G401 (cell line): ENCODE data around the gene NEURL4. TPM values are rescaled to one million over a fixed set of nuclear protein-coding genes. Genes with fewer than 3 reads are reported as not detected.
"Not testable (repeated sequence)": the region's sequence is repeated elsewhere in the genome, so short reads cannot be mapped to it uniquely, and the experiment has no call there.

ENCODE experiments used
- DNase-seq: peaks from one replicate; pipeline ENCODE4 v3.0.0-alpha.2; 2015; ENCODE audit warnings: low spot score
- in situ Hi-C: cut with HindIII; loops from 2 replicates; pipeline ENCODE4 v1.10.0; 2016; ENCODE audit warnings: low sequenced_read_pairs, mixed read lengths
- total RNA-seq: library from RNA; depleted of rRNA; stranded (reverse); fragments of >200 nt; shearing (Covaris generic); gene quantifications from 2 replicates; pipeline ENCODE4 v1.2.3, GENCODE V29; 2014

The NEURL4 gene
- total RNA-seq, 1 experiment from 2014 or later = 50.0 TPM

DNA sequence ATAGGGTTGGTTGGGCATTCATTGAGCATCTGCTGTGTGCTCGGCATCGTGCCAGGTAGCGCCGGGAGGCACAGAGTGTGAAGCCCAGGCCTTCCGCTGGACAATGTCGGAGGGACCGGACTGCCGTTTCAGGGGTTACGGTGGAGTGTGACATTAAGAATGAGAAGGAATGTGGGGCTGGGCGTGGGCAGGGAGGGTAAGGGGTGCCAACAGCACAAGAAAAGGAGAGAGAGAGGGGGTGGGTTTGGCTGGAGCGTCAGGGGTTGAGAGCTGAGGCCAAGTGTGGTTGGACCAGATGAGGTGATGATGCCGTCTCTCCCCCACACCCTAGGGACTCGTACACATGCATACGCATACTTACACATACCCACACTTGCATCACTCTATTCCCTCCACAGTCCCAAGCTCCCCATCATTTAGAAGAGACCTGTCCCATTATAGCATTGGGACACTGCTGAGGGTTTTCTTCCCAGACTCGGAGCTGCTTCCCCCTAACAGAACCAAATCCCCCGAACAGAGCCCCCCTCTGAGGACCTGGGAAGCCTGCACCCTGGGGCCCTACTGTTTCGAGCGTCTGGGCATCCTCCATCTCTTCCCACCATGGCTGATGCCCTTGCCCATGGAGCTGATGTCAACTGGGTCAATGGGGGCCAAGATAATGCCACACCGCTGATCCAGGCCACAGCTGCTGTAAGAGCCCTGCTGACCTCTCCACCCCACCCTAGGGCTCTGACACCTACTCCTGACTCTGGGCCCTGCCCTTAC is 19.5 kb upstream of the NEURL4 start:
- DNase-seq = peak; percentile 66
- in situ Hi-C loops = no loop called here

DNA sequence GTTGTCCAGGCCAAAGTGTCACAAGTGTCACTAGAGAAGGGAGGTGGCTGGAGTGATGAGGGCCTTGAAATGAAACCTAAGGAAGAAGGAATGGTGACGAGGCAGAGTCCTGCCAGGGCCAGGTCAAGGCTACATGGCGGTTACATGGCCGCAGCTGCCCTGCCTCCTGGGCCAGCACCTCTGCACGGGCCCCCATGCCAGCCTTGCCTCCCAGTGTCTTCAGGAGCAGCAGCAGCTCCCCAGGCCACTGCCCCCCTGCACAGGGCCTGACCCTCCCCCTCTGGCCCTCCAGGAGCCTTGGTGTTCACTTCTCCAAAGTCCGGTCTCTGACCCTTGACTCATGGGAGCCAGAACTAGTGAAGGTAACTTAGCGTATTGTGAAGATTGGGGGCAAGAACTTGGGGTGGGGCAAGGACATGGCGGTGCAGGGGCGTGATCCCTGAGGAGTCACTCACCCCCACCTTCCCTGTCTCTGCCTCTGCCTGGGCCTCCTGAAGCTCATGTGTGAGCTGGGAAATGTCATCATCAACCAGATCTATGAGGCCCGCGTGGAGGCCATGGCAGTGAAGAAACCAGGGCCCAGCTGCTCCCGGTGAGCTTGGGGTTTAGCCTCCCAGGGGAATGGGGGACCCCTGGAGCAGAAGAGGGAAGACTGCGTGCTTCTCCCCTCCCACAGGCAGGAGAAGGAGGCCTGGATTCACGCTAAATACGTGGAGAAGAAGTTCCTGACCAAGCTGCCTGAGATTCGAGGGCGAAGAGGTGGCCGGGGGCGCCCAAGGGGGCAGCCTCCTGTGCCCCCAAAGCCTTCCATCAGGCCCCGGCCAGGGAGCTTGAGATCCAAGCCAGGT is 18.7 kb upstream of the NEURL4 start:
- DNase-seq = no peak
- in situ Hi-C loops = no loop called here

DNA sequence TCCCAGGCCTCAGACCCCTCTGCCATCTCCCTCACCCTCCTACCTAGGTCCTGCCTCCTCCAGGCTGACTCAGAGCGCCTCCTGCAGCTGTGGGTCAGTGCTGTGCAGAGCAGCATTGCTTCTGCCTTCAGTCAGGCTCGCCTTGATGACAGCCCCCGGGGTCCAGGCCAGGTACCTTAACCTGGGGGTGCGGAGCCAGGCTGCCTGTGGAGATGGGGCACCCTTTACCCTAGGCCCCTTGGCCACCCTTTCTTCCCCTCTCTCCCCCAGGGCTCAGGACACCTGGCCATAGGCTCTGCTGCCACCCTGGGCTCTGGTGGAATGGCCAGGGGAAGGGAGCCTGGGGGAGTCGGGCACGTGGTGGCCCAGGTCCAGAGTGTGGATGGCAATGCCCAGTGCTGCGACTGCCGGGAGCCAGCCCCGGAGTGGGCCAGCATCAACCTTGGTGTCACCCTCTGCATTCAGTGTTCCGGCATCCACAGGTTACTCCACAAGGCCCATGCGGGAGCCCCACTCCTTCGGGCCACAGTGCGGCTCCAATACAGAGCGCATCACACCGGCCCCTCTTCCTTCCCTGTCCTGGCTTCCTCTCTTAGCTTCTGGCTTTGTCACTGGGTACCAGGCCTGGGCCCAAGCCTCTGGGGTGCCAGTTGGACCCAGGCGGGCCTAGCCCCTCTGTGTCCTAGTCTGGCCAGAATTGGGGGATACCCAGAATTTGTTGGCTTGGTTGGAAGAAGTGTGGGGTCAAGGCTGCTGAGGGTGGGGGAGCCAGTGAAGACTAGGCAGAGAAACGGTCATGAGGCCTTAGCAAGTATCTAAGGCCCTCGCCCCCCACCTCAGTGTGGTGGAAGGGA is 17.9 kb upstream of the NEURL4 start:
- in situ Hi-C loops = no loop called here
- no peak for DNase-seq

DNA sequence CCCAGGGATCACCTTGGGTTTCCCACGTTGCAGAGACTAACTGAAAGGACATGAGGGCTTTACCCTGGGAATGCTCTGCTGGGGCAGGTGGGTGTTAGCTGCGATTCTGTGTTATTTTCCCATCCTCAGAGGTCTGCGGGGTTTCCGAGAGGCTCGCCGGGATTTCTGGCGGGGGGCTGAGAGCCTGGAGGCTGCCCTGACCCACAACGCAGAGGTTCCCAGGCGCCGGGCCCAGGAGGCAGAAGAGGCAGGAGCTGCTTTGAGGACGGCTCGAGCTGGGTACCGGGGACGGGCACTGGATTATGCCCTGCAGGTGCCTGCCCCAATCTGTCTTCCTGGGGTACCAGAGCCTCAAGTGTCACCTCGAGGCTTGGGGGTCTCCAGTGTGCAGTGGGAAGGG is 14.1 kb upstream of the NEURL4 start:
- no peak for DNase-seq
- in situ Hi-C loops = no loop called here

DNA sequence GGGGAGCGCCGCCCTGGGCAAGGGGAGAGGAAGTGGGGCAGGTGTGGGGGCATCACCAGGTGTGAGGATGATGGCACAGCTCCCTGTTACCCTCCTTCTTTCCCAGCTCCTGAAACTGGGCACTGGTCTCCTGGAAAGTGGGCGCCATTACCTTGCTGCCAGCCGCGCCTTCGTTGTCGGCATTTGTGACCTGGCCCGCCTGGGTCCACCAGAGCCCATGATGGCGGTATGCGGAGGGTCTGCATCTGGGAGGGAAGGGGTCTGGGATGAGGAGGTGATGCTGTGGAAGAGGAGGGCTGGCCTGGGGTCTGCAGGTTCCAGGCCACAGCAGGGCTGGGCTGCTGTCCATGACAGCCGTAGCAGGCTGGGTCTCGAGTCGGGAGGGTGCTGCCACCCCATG is 12.7 kb upstream of the NEURL4 start:
- DNase-seq = no peak
- in situ Hi-C loops = no loop called here

DNA sequence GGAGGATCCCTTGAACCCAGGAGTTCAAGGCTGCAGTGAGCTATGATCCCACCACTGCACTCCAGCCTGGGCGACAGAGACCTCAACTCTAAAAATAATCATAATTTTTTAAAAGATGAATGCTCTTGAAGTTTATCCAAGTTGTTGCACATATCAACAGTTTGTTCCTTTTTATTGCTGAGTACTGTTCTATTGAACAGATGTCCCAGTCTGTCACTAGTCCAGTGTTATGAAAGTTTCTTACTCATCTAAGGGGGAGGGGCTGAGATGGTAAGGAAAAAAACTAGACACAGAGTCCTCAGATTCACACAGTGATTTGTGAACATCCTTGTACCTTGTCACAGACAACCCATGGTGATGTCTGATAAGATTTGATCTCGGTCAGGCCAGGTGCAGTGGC is 11.0 kb upstream of the NEURL4 start:
- in situ Hi-C loops = no loop called here
- no peak for DNase-seq

DNA sequence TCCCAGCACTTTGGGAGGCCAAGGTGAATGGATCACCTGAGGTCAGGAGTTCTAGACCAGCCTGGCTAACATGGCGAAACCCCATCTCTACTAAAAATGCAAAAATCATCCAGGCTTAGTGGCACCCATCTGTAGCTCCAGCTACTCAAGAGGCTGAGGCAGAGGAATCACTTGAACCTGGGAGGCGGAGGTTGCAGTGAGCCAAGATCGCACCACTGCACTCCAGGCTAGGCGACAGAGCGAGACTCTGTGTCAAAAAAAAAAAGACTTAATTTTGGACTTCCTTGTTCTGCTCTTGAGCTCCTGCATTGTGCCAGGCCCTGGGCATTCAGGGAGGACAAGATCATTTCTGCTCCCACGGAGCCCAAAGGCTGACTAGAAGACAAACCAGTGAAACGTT is 8.5 kb upstream of the NEURL4 start:
- DNase-seq, in situ Hi-C loops: not testable (repeated sequence)

DNA sequence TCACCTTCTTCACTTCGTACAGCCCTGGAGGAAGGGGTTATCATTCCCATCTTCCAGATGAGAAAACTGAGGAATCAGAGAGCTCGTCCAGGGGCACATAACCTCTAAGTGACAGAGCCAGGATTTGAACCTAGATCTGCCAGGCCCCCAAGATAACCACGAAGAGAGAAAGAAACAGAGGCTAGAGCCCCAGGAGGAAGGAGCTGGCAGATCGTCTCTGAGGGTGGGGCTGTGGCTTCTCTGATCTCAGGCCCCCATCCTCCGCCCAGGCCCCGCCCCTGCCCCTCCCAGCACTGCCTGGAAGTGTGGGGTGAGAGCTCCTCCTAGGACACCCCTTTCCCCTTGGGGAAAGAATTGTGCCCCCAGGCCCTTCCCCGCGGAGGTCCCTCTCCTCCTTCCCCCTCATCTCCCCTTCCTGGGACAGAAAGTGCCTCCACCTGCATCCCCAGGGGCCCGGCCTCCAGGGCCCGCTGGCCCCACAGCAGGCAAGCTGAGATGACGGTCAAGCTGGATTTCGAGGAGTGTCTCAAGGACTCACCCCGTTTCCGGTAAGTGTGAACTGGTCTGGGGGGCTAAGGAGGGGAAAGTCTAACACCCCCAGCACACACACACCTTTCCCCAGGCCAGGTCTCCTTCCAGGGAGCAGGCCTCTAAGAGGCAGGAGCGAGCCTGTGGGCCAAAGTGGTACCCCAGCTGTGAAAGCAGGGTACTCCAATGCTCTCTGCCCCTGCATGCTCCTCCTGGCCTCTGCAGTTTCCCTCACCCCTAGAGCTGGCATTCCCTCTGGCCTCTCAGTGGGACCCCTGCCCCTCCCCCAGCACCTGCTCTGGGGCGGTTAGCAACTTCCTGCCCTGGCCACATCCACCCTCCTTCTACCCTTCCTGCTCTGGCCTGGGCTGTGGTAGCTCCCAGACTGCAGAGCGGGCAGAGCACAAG is 7.4 kb upstream of the NEURL4 start, which contains the start of gene ACAP1:
Gene ACAP1, plus strand, starts transcription at position 290 of the 936 bp plus-strand sequence. Its CDS starts 206 bp downstream, at position 496.
- no peak for DNase-seq
- in situ Hi-C loops = no loop called here

DNA sequence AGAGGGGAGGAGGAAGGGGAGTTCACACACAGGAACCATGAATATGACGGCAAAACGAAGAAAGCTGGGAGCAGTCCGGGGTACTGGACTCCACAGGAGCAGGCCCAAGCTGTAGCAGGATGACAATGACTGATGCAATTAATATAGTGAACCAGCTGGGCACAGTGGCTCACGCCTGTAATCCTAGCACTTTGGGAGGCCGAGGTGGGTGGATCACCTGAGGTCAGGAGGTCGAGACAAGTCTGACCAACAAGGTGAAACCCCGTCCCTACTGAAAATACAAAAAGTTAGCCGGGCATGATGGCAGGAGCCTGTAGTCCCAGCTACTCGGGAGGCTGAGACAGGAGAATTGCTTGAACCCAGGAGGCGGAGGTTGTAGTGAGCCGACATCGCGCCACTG is 6.6 kb upstream of the NEURL4 start:
- in situ Hi-C loops = not testable (repeated sequence)

DNA sequence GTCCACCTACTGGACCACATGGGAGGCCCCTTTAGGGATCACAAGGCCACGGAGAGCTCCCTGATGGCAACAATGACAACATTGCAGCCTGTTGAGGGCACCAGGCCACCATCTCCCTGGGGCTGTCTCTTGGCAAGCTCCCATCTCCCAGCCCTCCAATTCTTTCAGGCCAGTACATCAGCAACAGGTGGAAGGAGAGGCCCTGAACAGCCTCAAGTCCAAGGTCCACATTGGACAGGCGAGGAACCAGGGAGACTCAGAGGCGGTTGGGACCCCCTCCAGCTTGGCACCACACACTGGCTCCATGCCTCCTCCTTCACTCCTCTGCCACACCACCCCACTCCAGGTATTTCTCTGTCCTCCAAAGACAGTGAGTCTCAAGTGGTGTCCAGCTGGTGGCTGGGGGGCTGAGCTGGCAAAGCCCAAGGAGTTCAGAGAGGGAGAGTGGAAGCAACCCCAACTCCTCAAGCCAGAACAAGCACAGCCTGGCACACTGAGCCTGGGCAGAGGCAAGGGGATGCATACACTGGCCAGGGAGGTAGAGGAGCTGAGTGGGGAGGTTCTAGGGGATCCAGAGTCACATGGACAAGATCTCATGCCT is 5.9 kb upstream of the NEURL4 start:
- in situ Hi-C loops = no loop called here

More for the DNA sequence above, 6.6 kb upstream of the NEURL4 start:
- not testable (repeated sequence) for DNase-seq

DNA sequence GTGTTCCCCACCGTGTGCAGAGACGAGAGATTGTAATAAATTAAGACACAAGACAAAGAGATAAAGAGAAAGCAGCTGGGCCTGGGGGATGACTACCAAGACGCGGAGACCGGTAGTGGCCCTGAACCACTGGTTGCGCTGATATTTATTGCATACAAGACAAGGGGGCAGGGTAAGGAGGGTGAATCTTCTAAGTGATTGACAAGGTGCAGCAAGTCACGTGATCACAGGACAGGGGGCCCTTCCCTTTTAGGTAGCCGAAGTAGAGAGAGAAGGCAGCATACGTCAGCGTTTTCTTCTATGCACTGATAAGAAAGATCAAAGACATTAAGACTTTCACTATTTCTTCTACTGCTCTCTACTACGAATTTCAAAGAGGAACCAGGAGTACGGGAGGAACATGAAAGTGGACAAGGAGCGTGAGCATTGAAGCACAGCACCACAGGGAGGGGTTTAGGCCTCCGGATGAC is 3.5 kb upstream of the NEURL4 start:
- DNase-seq, in situ Hi-C loops: not testable (repeated sequence)

More for the DNA sequence above, 5.9 kb upstream of the NEURL4 start:
- DNase-seq = no peak

DNA sequence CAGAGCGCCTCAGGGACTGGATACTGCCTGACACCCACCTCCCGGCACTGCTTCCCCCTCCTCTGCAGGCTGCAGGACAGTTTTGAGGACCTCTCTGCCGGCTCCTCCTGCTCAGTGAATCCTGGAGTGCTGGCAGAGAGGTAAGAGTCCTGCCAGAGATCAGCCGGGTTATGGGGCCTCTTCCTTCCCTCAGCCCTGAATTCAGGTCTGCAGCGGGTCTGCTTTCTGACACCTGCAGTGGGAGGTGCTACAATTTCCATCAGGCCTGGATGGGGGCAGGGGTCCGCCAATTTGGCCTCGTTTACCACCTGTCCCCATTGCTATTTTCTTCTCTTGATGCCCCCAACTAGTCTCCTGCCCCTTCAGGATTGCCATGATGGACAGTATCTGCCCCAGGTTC is 3.0 kb upstream of the NEURL4 start:
- no peak for DNase-seq
- in situ Hi-C loops = no loop called here

DNA sequence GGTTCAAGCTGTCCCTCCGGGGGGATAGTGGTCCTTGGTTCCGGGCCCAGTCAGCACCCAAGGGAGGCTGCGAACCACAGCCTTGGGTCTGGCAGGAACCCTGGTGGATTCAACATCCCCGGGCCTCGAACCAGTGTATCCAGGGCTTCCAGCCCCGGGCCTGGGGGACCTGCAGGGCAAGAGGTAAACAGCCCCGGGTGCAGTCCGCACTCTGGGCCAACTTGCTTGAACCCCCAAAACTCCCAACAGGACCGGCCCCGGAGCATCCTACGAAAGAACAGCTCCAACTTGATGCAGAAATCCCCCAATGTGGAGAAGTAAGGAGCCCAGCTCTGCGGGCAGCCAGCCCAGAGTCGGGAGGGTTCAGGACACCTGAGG is 1.5 kb upstream of the NEURL4 start:
- in situ Hi-C loops = no loop called here

DNA sequence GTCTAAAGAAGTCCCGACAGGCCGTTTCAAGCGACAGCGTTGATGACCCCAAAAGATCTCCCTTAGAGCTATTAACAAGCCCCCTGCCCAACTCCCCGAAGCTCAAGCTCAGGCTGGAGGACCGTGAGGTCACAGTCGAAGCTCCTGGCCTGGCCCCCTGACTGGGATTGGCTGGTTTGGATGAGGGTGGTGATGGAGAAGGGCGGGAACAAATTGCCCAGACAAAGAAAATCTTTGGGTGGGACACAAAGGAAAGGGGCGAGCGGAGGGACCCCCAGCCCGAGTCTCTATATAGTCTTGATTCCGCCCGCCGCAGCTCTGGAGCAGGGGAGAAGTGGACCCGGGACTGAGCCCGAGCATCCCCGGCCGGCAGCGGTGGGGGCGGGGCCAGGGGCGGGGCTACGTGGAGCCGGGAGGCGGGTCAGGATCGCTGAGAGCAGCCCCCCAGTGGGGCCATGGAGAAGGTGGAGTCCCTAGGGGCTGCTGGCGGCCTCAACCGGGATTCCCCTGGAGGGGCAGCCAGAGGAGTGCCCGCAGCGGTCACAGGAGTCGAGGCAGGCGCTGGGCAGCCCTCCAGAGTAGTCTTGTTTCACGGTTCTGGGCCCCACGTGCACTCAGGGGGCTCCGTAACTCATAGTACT is 982 bp upstream of the NEURL4 start:
- DNase-seq = peak; percentile 80
- in situ Hi-C loops = loop anchor here (10.0 kb wide), 1 partner anchor 105 kb away; no protein-coding TSS in a partner anchor

More for the DNA sequence above, 1.5 kb upstream of the NEURL4 start:
- DNase-seq = no peak

DNA sequence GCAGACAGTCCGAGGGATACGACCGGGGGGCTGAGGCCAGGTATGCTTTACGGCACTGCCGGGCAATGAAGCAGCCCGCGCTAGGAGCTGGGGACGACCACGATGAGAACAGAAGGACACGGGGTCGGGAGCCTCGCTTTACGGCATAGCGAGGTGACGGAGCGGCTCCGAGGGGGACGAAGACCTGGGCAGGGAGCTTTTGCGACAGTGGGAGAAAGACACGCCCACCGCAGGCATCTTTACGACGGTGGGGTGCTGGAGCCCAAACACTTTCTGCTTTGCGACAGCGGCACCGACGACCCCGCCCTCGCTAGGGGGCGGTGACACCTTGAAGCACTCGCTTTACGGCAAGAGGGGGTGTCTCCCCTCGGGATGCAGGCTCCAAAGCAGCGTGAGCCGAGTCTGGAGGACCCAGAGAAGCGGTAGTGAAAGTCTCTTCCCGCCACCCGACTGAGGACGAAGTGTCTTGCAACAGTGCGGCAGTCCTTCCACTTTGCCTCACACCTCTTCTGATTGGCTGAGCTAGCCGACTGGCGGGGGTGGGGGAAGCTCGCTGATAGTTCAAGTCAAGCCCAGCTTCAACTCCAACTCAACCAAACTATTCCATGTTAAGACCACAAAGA is 350 bp upstream of the NEURL4 start:
- peak; percentile 98 for DNase-seq
- in situ Hi-C loops = loop anchor here (10.0 kb wide), 1 partner anchor 105 kb away; no protein-coding TSS in a partner anchor

DNA sequence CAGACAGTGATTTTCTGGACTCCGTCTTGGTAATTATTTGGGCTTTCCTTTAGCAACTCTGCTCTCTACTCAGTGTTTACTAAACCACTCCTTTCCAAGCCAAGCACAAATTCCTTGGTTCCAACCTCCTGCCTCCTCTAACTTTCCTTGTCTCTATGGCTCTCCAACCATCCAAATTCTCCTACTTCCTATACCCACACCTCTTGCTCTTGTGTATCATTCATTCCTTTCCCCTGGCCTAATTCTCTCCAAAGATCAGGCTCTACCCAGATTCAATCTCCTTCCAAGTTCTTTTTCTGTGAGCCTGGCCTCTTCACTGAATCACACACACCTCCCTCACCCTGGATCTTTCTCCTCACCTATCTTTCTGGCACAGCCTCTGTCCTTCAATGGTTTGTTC is 1.1 kb downstream of the NEURL4 start:
- DNase-seq = no peak
- in situ Hi-C loops = loop anchor here (10.0 kb wide), 1 partner anchor 103 kb away; no protein-coding TSS in a partner anchor

DNA sequence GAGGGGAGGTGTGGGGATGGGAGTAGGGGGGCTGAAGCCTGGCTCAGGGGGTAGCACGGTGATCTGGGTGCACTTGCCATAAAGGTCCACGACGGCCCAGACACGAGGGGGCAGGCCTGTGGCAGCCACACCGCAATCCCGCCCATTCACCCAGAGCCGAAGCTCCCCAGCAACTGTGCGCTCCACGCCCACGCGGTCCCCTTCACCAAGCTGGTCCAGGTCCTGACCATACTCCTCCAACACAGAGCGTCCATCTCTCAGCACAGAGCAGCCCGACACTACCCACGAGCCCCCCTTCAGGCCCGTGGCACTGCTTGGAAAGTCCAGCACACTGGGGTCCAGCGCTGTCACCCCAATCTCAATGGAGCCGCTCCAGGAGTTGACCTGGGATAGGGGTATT is 1.6 kb downstream of the NEURL4 start:
- in situ Hi-C loops = loop anchor here (10.0 kb wide), 1 partner anchor 103 kb away; no protein-coding TSS in a partner anchor
- no peak for DNase-seq
